ENCODE results near the gene DUSP12. TPM values are rescaled to one million over a fixed set of nuclear protein-coding genes. Genes with fewer than 3 reads are reported as not detected.

The DUSP12 gene
- total and polyA plus RNA-seq, 2 experiments from 2014 or later, result 28.4 to 37.2 TPM

DNA sequence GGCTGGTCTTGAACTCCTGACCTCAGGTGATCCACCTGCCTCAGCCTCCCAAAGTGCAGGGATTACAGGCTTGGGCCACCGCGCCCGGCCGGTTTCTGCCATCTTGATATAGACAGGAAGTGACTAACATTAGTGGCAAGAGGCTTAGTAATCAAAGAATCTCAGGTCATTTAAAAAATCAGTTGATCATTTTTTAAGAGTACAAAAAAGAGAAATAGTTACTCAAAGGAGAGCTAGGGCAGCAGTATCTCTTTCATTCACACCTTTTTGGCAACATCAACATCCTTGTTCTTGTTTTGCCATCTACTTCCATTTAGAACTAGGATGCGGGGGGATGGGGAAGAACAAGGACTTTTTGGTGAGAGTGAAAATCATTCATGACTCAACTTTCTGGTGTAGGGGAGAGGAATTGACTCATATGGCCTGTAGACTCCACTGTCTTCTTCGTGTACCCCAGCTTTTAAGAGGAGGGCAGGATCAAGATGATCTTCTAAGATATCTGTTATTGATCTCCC is 19.5 kb upstream of the DUSP12 start (continued):
- TF ChIP-seq, protein P1, sequence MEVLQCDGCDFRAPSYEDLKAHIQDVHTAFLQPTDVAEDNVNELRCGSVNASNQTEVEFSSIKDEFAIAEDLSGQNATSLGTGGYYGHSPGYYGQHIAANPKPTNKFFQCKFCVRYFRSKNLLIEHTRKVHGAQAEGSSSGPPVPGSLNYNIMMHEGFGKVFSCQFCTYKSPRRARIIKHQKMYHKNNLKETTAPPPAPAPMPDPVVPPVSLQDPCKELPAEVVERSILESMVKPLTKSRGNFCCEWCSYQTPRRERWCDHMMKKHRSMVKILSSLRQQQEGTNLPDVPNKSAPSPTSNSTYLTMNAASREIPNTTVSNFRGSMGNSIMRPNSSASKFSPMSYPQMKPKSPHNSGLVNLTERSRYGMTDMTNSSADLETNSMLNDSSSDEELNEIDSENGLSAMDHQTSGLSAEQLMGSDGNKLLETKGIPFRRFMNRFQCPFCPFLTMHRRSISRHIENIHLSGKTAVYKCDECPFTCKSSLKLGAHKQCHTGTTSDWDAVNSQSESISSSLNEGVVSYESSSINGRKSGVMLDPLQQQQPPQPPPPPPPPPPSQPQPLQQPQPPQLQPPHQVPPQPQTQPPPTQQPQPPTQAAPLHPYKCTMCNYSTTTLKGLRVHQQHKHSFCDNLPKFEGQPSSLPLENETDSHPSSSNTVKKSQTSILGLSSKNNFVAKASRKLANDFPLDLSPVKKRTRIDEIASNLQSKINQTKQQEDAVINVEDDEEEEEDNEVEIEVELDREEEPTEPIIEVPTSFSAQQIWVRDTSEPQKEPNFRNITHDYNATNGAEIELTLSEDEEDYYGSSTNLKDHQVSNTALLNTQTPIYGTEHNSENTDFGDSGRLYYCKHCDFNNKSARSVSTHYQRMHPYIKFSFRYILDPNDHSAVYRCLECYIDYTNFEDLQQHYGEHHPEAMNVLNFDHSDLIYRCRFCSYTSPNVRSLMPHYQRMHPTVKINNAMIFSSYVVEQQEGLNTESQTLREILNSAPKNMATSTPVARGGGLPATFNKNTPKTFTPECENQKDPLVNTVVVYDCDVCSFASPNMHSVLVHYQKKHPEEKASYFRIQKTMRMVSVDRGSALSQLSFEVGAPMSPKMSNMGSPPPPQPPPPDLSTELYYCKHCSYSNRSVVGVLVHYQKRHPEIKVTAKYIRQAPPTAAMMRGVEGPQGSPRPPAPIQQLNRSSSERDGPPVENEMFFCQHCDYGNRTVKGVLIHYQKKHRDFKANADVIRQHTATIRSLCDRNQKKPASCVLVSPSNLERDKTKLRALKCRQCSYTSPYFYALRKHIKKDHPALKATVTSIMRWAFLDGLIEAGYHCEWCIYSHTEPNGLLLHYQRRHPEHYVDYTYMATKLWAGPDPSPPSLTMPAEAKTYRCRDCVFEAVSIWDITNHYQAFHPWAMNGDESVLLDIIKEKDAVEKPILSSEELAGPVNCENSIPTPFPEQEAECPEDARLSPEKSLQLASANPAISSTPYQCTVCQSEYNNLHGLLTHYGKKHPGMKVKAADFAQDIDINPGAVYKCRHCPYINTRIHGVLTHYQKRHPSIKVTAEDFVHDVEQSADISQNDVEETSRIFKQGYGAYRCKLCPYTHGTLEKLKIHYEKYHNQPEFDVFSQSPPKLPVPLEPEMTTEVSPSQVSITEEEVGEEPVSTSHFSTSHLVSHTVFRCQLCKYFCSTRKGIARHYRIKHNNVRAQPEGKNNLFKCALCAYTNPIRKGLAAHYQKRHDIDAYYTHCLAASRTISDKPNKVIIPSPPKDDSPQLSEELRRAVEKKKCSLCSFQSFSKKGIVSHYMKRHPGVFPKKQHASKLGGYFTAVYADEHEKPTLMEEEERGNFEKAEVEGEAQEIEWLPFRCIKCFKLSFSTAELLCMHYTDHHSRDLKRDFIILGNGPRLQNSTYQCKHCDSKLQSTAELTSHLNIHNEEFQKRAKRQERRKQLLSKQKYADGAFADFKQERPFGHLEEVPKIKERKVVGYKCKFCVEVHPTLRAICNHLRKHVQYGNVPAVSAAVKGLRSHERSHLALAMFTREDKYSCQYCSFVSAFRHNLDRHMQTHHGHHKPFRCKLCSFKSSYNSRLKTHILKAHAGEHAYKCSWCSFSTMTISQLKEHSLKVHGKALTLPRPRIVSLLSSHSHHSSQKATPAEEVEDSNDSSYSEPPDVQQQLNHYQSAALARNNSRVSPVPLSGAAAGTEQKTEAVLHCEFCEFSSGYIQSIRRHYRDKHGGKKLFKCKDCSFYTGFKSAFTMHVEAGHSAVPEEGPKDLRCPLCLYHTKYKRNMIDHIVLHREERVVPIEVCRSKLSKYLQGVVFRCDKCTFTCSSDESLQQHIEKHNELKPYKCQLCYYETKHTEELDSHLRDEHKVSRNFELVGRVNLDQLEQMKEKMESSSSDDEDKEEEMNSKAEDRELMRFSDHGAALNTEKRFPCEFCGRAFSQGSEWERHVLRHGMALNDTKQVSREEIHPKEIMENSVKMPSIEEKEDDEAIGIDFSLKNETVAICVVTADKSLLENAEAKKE (CRISPR knock-in tag; IDR thresholded peaks at IDR 0.05), result no peak
- no peak for TF ChIP-seq ZNF114 (CRISPR knock-in tag; IDR thresholded peaks at IDR 0.05)
- no peak for TF ChIP-seq EZH2phosphoT487 (IDR thresholded peaks at IDR 0.05; ENCODE audit: unreplicated experiment)
- TF ChIP-seq CREB1 (CRISPR knock-in tag; IDR thresholded peaks at IDR 0.05; ENCODE audit: low read depth), result no peak
- no peak for TF ChIP-seq ZNF331 (CRISPR knock-in tag; IDR thresholded peaks at IDR 0.05; ENCODE audit: low read depth)
- TF ChIP-seq, protein P2, sequence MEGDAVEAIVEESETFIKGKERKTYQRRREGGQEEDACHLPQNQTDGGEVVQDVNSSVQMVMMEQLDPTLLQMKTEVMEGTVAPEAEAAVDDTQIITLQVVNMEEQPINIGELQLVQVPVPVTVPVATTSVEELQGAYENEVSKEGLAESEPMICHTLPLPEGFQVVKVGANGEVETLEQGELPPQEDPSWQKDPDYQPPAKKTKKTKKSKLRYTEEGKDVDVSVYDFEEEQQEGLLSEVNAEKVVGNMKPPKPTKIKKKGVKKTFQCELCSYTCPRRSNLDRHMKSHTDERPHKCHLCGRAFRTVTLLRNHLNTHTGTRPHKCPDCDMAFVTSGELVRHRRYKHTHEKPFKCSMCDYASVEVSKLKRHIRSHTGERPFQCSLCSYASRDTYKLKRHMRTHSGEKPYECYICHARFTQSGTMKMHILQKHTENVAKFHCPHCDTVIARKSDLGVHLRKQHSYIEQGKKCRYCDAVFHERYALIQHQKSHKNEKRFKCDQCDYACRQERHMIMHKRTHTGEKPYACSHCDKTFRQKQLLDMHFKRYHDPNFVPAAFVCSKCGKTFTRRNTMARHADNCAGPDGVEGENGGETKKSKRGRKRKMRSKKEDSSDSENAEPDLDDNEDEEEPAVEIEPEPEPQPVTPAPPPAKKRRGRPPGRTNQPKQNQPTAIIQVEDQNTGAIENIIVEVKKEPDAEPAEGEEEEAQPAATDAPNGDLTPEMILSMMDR (conservative IDR thresholded peaks at IDR 0.05; ENCODE audit: low read depth in 2 of 2), result no peak

DNA sequence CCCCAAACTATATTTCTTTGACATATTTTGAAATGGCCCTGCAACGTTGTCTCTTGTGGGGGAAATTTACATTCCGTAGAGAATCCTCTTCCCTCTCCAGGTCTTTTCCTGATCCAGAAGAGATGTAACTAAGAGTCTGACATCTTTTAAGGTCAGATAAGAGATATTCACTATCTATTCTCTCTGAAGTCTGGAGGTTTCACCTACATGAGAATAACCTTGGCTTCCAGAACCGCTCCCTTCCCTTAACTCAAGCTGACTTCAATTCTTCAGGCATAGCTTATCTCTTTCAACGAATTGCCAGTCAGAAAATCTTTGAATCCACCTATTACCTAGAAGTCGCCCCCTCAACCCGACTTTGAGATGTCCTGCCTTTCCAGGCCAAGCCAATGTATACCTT is 18.3 kb upstream of the DUSP12 start:
- DNase-seq (ENCODE audit: low spot score), result no peak
- H3K27me3 Mint-ChIP-seq (ENCODE audit: insufficient read depth, low read depth, poor library complexity), result peaks cover 14% of the 10 kb centered on the region
- no peaks in the 10 kb centered on the region for H3K36me3 Mint-ChIP-seq (ENCODE audit: low read depth)
- no peaks in the 10 kb centered on the region for H3F3A ChIP-seq (replicated peaks; ENCODE audit: low read depth)
- H4K20me1 ChIP-seq (replicated peaks; ENCODE audit: insufficient read depth), result no peaks in the 10 kb centered on the region
- no peaks in the 10 kb centered on the region for H3K79me2 ChIP-seq (replicated peaks; ENCODE audit: insufficient read depth)
- no peaks in the 10 kb centered on the region for H3K9me3 Mint-ChIP-seq
- H3K4me1 ChIP-seq (ENCODE audit: insufficient read depth), result peaks cover 22% of the 10 kb centered on the region
- H3K9me2 ChIP-seq (ENCODE audit: insufficient read depth), result no peaks in the 10 kb centered on the region
- peaks cover 22% of the 10 kb centered on the region for H3K27me3 ChIP-seq (ENCODE audit: insufficient read depth)
- H3K4me1 Mint-ChIP-seq, result peaks cover 36% of the 10 kb centered on the region
- H3K4me2 ChIP-seq, result peak overlapping the region; percentile 35; the same call in 1 of the 2 replicates
- no peaks in the 10 kb centered on the region for H3K36me3 ChIP-seq (ENCODE audit: insufficient read depth)
- TF ChIP-seq EZH2 (IDR thresholded peaks at IDR 0.05; ENCODE audit: low read depth, unreplicated experiment), result no peak
- TF ChIP-seq NANOG (IDR thresholded peaks at IDR 0.05; ENCODE audit: borderline replicate concordance), result no peak
- TF ChIP-seq, protein P3, sequence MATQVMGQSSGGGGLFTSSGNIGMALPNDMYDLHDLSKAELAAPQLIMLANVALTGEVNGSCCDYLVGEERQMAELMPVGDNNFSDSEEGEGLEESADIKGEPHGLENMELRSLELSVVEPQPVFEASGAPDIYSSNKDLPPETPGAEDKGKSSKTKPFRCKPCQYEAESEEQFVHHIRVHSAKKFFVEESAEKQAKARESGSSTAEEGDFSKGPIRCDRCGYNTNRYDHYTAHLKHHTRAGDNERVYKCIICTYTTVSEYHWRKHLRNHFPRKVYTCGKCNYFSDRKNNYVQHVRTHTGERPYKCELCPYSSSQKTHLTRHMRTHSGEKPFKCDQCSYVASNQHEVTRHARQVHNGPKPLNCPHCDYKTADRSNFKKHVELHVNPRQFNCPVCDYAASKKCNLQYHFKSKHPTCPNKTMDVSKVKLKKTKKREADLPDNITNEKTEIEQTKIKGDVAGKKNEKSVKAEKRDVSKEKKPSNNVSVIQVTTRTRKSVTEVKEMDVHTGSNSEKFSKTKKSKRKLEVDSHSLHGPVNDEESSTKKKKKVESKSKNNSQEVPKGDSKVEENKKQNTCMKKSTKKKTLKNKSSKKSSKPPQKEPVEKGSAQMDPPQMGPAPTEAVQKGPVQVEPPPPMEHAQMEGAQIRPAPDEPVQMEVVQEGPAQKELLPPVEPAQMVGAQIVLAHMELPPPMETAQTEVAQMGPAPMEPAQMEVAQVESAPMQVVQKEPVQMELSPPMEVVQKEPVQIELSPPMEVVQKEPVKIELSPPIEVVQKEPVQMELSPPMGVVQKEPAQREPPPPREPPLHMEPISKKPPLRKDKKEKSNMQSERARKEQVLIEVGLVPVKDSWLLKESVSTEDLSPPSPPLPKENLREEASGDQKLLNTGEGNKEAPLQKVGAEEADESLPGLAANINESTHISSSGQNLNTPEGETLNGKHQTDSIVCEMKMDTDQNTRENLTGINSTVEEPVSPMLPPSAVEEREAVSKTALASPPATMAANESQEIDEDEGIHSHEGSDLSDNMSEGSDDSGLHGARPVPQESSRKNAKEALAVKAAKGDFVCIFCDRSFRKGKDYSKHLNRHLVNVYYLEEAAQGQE (IDR thresholded peaks at IDR 0.05; ENCODE audit: unreplicated experiment), result no peak
- TF ChIP-seq ZNF114 (CRISPR knock-in tag; IDR thresholded peaks at IDR 0.05), result no peak
- no peak for TF ChIP-seq CREB1 (CRISPR knock-in tag; IDR thresholded peaks at IDR 0.05; ENCODE audit: low read depth)
- TF ChIP-seq, protein P2 (conservative IDR thresholded peaks at IDR 0.05; ENCODE audit: low read depth in 2 of 2), result no peak
- no peak for ATAC-seq
- H2AFZ ChIP-seq, result peak overlapping the region; percentile 19; the same call in 1 of the 2 replicates
- no peak overlapping the region for H3K4me3 Mint-ChIP-seq
- no peak overlapping the region for H3K4me3 ChIP-seq
- H3K27ac ChIP-seq (ENCODE audit: low read depth), result no peak overlapping the region
- H3K27ac Mint-ChIP-seq, result no peak overlapping the region

Data from GM23338 (cell line).